Measurements from ENCODE around the gene SOX18.

Gene SOX18

DNA sequence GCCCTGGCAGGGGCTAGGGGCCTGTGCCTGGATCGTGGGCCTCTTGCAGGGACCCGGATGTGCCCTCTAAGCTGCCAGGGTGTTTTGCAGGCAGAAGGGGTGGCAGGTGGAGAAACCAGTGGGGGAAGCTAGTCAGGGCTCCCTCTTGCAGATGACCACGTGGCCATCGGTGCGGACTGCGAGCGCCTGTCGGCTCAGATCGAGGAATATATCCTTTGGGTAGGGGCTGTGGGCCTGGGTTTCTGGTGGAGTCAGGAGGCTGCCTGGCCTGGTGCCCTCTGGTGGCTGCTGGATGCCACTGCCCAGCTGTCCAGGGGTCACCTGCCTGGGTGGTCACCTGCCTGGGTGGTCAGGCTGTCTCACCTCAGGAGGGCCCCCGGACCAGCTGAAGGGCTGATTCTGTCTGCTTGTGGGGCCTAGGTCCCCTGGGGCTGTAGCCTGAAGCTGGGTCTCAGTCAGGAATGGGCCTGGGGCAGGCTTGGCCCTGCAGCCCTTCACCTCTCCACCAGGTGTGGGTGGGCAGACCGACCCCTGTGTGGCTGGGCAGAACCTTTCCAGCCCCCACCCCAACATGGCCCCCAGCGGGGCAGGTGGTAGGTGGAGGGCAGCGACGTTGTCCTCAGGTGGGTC lies 20.3 kb upstream of the SOX18 start:
- TF ChIP-seq ESRRG (CRISPR knock-in tag; IDR thresholded peaks at IDR 0.05) = no peak
- TF ChIP-seq, protein P1, sequence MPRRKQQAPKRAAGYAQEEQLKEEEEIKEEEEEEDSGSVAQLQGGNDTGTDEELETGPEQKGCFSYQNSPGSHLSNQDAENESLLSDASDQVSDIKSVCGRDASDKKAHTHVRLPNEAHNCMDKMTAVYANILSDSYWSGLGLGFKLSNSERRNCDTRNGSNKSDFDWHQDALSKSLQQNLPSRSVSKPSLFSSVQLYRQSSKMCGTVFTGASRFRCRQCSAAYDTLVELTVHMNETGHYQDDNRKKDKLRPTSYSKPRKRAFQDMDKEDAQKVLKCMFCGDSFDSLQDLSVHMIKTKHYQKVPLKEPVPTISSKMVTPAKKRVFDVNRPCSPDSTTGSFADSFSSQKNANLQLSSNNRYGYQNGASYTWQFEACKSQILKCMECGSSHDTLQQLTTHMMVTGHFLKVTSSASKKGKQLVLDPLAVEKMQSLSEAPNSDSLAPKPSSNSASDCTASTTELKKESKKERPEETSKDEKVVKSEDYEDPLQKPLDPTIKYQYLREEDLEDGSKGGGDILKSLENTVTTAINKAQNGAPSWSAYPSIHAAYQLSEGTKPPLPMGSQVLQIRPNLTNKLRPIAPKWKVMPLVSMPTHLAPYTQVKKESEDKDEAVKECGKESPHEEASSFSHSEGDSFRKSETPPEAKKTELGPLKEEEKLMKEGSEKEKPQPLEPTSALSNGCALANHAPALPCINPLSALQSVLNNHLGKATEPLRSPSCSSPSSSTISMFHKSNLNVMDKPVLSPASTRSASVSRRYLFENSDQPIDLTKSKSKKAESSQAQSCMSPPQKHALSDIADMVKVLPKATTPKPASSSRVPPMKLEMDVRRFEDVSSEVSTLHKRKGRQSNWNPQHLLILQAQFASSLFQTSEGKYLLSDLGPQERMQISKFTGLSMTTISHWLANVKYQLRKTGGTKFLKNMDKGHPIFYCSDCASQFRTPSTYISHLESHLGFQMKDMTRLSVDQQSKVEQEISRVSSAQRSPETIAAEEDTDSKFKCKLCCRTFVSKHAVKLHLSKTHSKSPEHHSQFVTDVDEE (CRISPR knock-in tag; IDR thresholded peaks at IDR 0.05) = no peak
- TF ChIP-seq, protein P2, sequence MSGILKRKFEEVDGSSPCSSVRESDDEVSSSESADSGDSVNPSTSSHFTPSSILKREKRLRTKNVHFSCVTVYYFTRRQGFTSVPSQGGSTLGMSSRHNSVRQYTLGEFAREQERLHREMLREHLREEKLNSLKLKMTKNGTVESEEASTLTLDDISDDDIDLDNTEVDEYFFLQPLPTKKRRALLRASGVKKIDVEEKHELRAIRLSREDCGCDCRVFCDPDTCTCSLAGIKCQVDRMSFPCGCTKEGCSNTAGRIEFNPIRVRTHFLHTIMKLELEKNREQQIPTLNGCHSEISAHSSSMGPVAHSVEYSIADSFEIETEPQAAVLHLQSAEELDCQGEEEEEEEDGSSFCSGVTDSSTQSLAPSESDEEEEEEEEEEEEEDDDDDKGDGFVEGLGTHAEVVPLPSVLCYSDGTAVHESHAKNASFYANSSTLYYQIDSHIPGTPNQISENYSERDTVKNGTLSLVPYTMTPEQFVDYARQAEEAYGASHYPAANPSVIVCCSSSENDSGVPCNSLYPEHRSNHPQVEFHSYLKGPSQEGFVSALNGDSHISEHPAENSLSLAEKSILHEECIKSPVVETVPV (CRISPR knock-in tag; IDR thresholded peaks at IDR 0.05) = no peak
- TF ChIP-seq, protein P3, sequence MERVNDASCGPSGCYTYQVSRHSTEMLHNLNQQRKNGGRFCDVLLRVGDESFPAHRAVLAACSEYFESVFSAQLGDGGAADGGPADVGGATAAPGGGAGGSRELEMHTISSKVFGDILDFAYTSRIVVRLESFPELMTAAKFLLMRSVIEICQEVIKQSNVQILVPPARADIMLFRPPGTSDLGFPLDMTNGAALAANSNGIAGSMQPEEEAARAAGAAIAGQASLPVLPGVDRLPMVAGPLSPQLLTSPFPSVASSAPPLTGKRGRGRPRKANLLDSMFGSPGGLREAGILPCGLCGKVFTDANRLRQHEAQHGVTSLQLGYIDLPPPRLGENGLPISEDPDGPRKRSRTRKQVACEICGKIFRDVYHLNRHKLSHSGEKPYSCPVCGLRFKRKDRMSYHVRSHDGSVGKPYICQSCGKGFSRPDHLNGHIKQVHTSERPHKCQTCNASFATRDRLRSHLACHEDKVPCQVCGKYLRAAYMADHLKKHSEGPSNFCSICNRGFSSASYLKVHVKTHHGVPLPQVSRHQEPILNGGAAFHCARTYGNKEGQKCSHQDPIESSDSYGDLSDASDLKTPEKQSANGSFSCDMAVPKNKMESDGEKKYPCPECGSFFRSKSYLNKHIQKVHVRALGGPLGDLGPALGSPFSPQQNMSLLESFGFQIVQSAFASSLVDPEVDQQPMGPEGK (CRISPR knock-in tag; IDR thresholded peaks at IDR 0.05; ENCODE audit: borderline replicate concordance) = no peak
- TF ChIP-seq CREB5 (CRISPR knock-in tag; IDR thresholded peaks at IDR 0.05; ENCODE audit: low read depth) = no peak
- no peak for TF ChIP-seq RARB (CRISPR knock-in tag; IDR thresholded peaks at IDR 0.05)
- TF ChIP-seq SNAI2 (CRISPR knock-in tag; IDR thresholded peaks at IDR 0.05) = no peak
- TF ChIP-seq, protein P4, sequence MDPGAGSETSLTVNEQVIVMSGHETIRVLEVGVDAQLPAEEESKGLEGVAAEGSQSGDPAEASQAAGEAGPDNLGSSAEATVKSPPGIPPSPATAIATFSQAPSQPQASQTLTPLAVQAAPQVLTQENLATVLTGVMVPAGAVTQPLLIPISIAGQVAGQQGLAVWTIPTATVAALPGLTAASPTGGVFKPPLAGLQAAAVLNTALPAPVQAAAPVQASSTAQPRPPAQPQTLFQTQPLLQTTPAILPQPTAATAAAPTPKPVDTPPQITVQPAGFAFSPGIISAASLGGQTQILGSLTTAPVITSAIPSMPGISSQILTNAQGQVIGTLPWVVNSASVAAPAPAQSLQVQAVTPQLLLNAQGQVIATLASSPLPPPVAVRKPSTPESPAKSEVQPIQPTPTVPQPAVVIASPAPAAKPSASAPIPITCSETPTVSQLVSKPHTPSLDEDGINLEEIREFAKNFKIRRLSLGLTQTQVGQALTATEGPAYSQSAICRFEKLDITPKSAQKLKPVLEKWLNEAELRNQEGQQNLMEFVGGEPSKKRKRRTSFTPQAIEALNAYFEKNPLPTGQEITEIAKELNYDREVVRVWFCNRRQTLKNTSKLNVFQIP (CRISPR knock-in tag; IDR thresholded peaks at IDR 0.05; ENCODE audit: borderline replicate concordance, low read depth) = no peak
- no peak for TF ChIP-seq ZNF8 (CRISPR knock-in tag; IDR thresholded peaks at IDR 0.05)
- TF ChIP-seq ARNTL (CRISPR knock-in tag; IDR thresholded peaks at IDR 0.05; ENCODE audit: borderline replicate concordance, low read depth) = no peak
- peak; percentile 71 for ATAC-seq

DNA sequence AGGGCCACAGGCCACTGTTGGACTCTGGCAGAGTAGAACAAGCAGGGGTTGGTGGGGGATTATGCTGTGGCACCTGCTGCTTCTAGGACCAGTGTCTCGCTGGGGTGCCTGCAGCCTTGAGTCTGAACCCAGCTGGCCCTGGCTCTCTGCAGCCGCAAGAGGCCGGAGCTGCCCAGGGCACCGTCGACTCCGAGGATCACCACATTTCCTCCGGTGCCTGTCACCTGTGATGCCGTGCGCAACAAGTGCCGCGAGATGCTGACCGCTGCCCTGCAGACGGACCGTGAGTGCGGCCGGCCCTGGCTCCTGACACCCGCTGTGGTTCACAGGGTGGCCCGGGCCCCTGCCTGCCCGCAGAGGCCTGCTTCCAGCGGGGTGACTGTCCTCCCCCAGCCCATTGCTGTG lies 19.8 kb upstream of the SOX18 start:
- TF ChIP-seq ZC3H10 (CRISPR knock-in tag; IDR thresholded peaks at IDR 0.05) (no peak), ISL1 (CRISPR knock-in tag; IDR thresholded peaks at IDR 0.05) (no peak), TCF4 (CRISPR knock-in tag; IDR thresholded peaks at IDR 0.05; ENCODE audit: borderline replicate concordance) (no peak), ZNF565 (CRISPR knock-in tag; conservative IDR thresholded peaks at IDR 0.05; ENCODE audit: low read depth) (no peak), SNAI2 (CRISPR knock-in tag; IDR thresholded peaks at IDR 0.05) (no peak), CREB5 (CRISPR knock-in tag; IDR thresholded peaks at IDR 0.05; ENCODE audit: low read depth) (no peak), ZFP30 (CRISPR knock-in tag; IDR thresholded peaks at IDR 0.05) (no peak), PPARA (CRISPR knock-in tag; IDR thresholded peaks at IDR 0.05; ENCODE audit: borderline replicate concordance) (no peak), ARNTL (CRISPR knock-in tag; IDR thresholded peaks at IDR 0.05; ENCODE audit: borderline replicate concordance, low read depth) (no peak), GLIS3 (CRISPR knock-in tag; IDR thresholded peaks at IDR 0.05) (no peak), CSDC2 (CRISPR knock-in tag; IDR thresholded peaks at IDR 0.05) (no peak), ZFP3 (CRISPR knock-in tag; IDR thresholded peaks at IDR 0.05) (no peak)
- TF ChIP-seq, protein P1 (CRISPR knock-in tag; IDR thresholded peaks at IDR 0.05) = no peak
- TF ChIP-seq, protein P3 (CRISPR knock-in tag; IDR thresholded peaks at IDR 0.05; ENCODE audit: borderline replicate concordance) = no peak
- ATAC-seq = no peak
